ENCODE data around the gene SCRG1.

The SCRG1 gene

DNA sequence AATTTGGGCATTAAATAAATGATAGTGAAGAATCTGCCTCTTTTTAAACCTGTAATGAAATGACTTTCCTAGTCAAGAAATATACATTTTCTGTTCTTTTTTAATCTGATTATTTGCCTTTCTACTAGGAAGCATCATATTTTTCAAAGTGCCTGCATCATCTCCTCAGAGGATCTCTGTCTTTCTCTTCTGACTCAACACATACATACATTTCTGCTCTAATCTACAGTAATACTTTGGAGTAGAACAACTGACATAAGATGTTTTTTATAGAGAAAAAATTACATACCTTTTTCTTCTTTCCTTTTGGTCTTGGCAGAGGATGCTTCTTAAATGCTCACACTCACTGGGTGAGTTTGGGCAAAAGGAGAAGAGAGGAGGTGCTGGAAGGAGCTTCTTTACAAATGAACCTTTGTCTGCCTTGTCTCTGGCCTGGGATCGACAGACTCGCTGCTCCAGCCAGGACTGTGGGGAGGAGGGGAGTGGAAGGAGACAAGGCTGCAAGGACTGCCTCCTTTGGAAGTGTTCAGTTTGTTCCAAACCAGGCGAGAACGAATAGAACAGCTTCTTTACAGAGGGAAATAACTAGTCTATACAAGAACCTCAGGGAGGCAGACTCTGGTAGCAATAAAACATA is at the start of gene SCRG1:
SCRG1 (minus strand) TSS at position 338 of the 637 bp plus-strand sequence. CDS start 7,702 bp downstream, outside the sequence.
- DNase-seq, result no peak

- DNase-seq, result no peak
Observed at GRCh38 chr4:173448103-173448502, 49.2 kb upstream of the SCRG1 start.

GRCh38 chr4:173446416-173446815 is 47.5 kb upstream of the SCRG1 start:
- no peak for DNase-seq

DNA sequence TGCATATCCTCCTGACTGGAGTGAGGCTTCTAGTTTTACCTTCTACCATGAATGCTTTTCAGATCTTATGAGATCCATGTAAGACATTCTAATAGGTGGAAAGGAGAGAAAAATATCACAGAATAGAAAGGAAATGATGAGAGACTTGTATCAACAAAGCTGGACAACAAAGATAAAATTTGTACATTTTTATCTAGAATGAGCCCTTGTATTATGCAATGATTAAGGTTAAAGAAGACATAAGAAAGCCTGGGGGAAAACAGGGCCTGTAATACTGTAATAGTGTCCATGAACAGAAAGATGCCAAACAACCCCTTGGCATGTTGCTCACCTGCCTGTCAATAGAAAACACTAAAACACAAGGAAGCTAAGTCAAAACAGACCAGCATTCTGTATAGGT is 44.2 kb upstream of the SCRG1 start:
- DNase-seq, result no peak

GRCh38 chr4:173442223-173442932 is 43.5 kb upstream of the SCRG1 start:
- DNase-seq, result no peak

GRCh38 chr4:173440888-173441287 is 42.0 kb upstream of the SCRG1 start:
- DNase-seq, result no peak

DNA sequence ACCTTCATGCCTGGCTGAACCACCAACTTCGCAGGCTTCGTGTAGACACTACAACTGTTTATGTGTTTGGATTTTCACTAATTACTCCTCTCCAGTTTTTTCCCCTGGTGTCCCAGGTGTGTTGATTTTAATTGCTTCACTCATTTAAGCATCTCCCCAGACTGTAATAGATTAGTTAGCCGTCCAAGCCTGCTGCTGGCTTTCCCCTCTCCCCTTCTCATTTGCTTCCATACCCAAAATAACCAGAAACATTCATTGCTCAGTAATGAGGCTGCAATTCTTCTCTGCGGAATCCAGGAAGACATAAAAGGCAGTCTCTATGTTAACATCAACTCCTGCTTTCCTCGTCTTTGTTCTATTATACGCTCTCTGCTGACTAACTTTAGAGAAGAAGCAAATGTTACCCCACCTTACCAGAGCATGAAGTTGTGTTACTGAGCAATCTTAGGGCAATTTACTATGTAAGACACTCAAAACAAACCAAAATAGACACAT is 37.9 kb upstream of the SCRG1 start:
- no peak for DNase-seq

DNA sequence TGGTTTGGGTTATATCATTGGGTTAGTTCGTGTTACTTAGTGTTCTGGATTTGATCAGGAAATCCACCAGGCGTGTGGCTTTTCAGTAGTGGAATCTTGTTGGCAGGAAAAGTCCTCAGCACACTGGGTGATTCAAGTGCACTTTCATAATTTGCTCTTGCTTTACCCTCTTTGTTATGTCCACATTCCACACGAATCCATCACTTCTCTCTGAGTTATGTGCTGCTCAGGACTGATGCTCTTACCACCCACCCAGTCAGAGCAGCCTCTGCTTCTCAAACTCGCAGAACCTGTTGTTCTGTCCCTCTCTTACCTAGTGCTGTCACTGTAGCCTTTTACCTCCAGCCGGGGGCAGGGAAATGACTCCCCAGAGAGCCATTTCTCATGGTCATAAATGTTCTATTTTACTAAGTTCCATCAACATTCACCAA is 37.2 kb upstream of the SCRG1 start:
- no peak for DNase-seq

DNA sequence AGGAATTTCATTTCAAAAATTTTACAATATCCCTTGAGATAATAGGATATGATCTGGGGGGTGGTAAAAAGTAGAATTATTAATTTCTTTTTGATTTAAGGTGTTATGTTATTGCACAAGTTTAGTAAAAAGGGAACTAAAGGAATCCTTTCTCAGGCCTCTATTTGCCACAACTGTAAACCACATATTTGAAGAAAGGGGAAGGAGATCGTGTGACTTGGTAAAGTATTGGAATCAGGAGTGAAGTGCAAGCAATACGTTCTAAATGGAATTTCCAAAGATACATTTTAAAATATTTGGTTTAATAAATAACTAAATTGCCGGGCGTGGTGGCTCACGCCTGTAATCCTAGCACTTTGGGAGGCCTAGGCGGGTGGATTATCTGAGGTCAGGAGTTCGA is 35.3 kb upstream of the SCRG1 start:
- DNase-seq, result no peak

DNA sequence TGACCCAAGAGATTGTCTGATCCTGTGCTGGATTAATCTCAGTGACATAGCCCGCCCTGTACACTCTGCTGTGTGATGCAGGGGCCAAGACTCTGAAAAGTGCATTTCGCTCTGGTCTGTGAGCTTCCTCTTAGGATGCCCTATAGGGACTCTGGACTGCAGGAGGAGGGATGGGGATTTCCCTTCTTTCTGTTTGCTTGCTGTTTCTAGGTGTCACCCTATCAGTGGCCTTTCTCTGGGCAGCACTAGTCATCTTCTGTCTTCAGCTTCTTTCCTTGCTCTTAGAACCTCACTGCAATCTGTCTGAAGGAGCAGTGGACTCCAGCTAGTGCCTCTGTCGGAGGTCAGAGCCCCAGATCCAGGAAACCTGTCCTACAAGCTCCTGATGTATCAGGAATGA is 34.5 kb upstream of the SCRG1 start:
- DNase-seq, result no peak

GRCh38 chr4:173432430-173432829 is 33.5 kb upstream of the SCRG1 start:
- no peak for DNase-seq

DNA sequence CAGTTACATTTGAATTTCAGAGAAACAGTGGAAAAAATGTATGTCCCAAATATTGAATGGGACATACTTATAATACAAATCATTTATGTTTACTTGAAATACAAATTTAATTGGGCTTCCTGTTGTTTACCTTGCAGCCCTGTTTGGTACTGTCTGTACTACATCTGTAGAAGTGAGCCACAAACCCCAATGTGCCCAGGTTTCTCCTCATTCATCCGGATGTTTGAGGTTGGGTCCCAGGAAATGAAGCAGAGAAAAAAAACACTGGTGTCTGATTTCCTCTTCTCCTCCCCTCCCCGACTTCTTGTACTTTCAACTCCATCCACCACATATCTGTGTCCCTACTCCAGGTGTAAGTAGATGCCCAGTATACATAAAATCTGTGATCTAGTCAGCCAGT is 27.1 kb upstream of the SCRG1 start:
- DNase-seq, result no peak

- no peak for DNase-seq
Observed at GRCh38 chr4:173424899-173425805, 26.2 kb upstream of the SCRG1 start.

DNA sequence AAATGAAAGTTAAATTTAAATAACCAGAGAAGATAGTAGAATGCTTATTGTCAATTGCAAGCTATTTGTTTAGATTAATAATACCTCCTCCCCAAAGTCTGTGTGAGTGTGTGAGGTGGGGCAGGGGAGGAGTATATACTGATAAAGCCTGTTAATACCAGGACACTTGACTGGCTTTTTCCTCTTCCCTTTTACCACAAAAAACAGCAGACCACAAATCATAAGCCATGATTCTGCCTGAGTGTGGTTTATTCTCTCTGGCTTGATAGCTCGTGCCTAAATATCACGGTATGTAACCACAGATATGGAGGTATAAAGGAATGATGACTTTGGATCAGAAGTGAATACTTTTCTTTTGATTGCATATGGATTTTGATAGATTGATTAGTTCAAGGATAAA is 21.9 kb upstream of the SCRG1 start:
- DNase-seq, result no peak

DNA sequence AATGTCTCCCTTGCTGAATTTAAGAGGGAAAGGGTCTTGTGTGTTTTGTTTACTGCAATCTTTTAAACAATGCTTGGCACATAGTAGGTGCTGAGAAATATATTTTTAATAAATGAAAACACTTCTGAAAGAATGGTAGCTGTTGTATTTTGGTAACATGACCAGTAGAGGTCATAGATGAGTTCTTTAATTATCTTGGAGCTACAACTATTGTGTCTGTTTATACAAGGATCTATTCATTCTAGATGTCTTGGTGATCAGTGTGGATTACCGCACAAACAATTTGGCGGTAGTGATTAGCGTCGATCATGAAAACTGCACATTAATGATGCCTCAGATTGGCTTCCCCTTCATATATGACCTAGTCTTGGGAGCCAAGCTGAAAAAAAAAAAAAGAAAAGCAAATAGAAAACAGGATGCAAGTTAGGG is 21.4 kb upstream of the SCRG1 start:
- DNase-seq, result peak; percentile 25

GRCh38 chr4:173418639-173419038 is 19.7 kb upstream of the SCRG1 start:
- no peak for DNase-seq

DNA sequence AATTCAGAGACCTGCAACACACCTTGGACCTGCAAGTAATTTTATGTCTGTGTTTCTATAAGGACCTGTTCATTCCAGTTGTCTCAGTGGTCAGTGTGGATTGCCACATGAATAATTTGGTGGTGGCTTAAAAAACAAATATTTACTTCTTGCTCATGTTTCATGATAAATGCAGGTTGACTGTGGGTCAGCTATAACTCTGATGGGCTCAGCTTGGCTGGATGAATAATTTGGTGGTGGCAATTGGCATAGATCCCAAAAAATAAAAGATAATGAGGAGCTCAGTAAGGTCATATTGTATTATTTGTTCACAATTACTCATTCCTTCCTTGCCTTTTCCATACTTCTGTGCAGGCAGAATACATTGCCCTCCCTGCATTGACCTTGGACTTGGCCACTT is 18.9 kb upstream of the SCRG1 start:
- DNase-seq, result no peak

DNA sequence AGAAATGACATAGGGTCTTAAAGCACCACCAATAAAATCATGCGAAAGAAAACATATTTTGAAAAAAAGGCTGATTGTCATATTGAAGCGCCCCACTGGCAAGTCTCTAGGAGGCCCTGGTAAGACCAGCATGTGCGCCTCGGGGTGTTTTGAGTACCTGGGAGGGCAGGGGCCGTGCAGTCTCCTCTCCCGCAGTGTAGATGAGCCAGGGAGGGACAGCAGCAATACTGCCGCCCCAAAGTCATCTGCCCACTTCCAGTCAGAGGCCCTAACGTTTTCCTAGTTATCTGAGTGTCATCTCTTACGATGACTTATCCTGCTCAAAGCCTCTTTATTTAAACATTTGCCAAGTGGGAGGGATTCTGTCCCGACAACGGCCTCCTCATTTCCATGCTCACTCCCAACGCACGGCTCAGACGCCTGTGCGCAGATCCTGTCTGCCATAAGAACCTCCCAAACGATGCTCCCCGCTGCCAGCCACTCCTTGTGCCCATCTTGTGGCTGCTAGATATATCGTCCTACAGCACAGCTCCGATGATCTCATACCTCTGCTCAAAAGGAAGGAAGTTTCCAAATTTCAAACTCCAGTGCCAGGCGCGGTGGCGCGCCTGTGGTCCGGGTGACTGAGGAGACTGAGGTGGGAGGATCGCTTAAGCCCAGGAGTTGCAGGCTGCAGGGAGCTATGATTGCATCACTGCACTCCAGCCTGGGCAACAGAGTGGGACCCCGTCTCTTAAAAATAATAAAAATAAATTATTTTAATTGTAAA is 17.2 kb upstream of the SCRG1 start:
- DNase-seq, result no peak

- DNase-seq, result no peak
Observed at GRCh38 chr4:173415092-173415491, 16.2 kb upstream of the SCRG1 start.

GRCh38 chr4:173414456-173414855 is 15.5 kb upstream of the SCRG1 start:
- no peak for DNase-seq

DNA sequence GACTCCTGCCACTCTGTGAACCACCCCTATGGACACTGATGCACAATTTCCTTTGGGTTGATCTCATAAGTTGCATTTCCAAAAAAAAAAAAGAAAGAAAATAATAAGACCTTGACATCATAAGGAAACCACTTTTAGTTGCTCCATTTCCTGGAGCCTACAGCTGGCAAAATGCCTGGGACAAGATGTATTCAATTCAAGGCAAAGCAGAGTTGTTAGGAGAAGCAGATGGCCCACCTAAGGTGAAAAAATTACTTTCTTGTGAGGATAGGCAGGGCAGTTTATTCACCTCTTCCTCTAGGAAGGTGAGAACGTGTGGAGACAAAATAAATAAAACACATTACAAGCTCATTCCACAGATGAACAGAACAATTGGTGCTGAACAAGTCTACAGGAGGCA is 14.1 kb upstream of the SCRG1 start:
- DNase-seq, result no peak

DNA sequence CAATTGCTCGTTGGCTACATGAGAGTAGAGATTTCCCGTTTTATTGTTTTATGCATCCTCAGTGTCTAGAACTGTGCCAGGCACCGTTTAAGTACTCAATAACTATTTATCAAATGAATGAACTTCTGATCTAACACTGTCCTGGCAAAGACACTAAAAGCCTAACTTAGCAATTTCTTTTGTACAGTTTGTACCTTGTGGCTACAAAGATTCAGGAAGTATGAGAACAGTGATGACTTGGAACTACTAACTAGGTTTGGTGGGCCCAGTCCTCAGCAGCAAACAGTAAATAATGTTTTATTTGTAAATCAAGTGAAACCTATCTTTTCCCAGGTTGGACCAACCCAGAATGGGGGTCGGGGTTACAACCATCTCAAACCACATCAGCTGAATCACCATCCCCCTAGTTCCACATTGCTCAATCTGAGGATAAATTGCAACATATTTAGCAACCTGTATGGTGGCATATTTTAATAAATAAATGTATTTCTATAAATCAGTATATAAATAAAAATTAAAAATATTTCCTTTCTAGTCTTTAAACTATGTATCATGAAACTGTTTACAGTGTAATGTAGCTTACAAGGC is 12.3 kb upstream of the SCRG1 start:
- DNase-seq, result no peak
